Measurements from ENCODE around the gene PLD4. TPM values are rescaled to one million over a fixed set of nuclear protein-coding genes. Genes with fewer than 3 reads are reported as not detected.
"Not testable (repeated sequence)": the region's sequence is repeated elsewhere in the genome, so short reads cannot be mapped to it uniquely, and the experiment has no call there.

The PLD4 gene
- total RNA-seq, 6 experiments from 2014 or later: 0.05 to 0.18 (median 0.11) TPM

DNA sequence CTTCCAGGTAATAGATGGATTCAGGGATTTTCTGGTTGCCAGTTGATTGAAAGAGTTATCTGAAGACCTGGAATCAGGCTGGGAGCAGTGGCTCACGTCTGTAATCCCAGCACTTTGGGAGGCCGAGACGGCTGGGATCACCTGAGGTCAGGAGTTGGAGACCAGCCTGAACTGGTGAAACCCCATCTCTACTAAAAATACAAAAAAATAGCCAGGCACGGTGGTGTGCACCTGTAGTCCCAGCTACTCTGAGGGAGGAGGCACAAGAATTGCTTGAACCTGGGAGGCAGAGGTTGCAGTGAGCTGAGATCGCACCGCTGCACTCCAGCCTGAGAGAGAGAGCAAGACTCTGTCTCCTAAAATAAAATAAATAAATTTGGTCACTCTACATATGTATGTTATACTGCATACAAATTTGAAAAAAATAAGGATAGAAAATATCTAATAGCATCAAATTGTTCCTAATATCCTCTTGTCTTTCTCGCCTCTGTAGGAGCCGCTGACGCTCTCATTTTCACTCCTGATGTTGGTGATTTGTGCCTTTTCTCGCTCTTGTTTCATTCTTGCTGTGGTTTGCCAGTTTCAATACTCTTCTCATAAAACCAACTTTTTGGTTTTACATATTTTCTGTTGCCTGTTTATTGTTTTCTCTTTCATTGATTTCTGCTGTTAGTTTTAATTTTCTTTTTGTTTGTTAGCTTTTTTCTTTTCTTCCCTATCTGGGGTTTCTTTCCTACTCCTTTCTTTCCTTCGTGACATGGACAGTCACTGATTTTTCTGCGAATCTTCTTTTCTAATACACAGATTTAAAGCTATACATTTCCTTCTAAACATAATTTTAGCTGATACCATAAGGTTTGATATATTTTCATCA is 23.8 kb upstream of the PLD4 start:
- Mint-ChIP-seq H3K9me3 (no peaks in the 10 kb centered on the region), H3K27me3 (ENCODE audit: insufficient read depth) (peaks cover 28% of the 10 kb centered on the region), H3K27ac (no peak overlapping the region), H3K36me3 (ENCODE audit: low read depth) (no peaks in the 10 kb centered on the region; the same call in 1 of the 2 replicates), H3K4me1 (ENCODE audit: low read depth) (peaks cover 5% of the 10 kb centered on the region), H3K4me3 (no peak overlapping the region)
- TF ChIP-seq, protein P1, sequence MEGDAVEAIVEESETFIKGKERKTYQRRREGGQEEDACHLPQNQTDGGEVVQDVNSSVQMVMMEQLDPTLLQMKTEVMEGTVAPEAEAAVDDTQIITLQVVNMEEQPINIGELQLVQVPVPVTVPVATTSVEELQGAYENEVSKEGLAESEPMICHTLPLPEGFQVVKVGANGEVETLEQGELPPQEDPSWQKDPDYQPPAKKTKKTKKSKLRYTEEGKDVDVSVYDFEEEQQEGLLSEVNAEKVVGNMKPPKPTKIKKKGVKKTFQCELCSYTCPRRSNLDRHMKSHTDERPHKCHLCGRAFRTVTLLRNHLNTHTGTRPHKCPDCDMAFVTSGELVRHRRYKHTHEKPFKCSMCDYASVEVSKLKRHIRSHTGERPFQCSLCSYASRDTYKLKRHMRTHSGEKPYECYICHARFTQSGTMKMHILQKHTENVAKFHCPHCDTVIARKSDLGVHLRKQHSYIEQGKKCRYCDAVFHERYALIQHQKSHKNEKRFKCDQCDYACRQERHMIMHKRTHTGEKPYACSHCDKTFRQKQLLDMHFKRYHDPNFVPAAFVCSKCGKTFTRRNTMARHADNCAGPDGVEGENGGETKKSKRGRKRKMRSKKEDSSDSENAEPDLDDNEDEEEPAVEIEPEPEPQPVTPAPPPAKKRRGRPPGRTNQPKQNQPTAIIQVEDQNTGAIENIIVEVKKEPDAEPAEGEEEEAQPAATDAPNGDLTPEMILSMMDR (IDR thresholded peaks at IDR 0.05): no peak
- no peak for DNase-seq

GRCh38 chr14:104903990-104904389 is 20.7 kb upstream of the PLD4 start:
- H3K36me3 Mint-ChIP-seq (ENCODE audit: low read depth): no peaks in the 10 kb centered on the region; the same call in 1 of the 2 replicates
- no peaks in the 10 kb centered on the region for H3K4me1 Mint-ChIP-seq (ENCODE audit: low read depth)
- no peak for DNase-seq
- no peaks in the 10 kb centered on the region for H3K9me3 Mint-ChIP-seq
- TF ChIP-seq, protein P1 (IDR thresholded peaks at IDR 0.05): no peak
- no peak overlapping the region for H3K27ac Mint-ChIP-seq
- H3K27me3 Mint-ChIP-seq (ENCODE audit: insufficient read depth): peaks cover 34% of the 10 kb centered on the region
- H3K4me3 Mint-ChIP-seq: no peak overlapping the region

DNA sequence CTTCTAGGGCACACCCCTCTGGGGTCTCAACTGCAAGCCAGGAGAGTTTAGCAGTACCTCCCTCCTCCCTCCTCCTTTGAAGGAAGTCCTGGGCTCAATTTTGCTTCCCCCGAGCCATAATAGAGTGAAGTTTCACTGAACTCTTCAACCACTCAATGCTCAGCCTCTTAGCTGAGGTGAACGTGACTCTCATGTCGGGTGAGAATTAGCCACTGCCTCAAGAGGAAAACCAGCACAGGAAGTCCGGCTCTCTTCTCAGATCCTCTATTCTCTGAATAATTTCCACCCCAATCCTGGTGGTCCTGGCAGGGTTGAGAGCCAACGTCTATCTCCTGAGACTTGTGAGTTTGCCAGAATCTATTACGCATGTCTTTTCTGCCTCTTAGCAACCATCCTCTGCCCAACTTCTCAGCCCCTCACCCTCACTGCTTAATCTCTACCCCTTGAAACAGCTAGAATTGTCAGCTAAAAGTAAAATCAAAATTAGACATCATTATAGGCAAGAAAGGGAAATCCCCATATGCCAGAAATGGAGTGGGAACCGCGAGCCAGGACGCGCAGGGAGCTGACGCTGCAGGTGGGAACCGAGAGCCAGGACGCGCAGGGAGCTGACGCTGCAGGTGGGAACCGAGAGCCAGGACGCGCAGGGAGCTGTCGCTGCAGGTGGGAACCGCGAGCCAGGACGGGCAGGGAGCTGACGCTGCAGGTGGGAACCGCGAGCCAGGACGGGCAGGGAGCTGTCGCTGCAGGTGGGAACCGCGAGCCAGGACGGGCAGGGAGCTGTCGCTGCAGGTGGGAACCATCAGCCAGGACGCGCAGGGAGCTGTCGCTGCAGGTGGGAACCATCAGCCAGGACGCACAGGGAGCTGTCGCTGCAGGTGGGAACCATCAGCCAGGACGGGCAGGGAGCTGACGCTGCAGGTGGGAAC is 19.8 kb upstream of the PLD4 start:
- DNase-seq; H3K36me3 Mint-ChIP-seq (ENCODE audit: low read depth); H3K9me3 Mint-ChIP-seq; H3K4me1 Mint-ChIP-seq (ENCODE audit: low read depth); H3K4me3 Mint-ChIP-seq; H3K27ac Mint-ChIP-seq: not testable (repeated sequence)
- H3K27me3 Mint-ChIP-seq (ENCODE audit: insufficient read depth): peaks cover 28% of the 10 kb centered on the region

GRCh38 chr14:104905579-104905933 is 19.1 kb upstream of the PLD4 start:
- H3K4me3 Mint-ChIP-seq; H3K4me1 Mint-ChIP-seq (ENCODE audit: low read depth); H3K9me3 Mint-ChIP-seq; DNase-seq; H3K27ac Mint-ChIP-seq; H3K36me3 Mint-ChIP-seq (ENCODE audit: low read depth): not testable (repeated sequence)
- H3K27me3 Mint-ChIP-seq (ENCODE audit: insufficient read depth): peaks cover 29% of the 10 kb centered on the region

- Mint-ChIP-seq H3K27ac (no peak overlapping the region), H3K27me3 (ENCODE audit: insufficient read depth) (peaks cover 33% of the 10 kb centered on the region), H3K4me1 (ENCODE audit: low read depth) (no peaks in the 10 kb centered on the region), H3K36me3 (ENCODE audit: low read depth) (peaks cover 11% of the 10 kb centered on the region), H3K4me3 (no peak overlapping the region), H3K9me3 (peaks cover 20% of the 10 kb centered on the region)
- no peak for DNase-seq
- TF ChIP-seq, protein P1 (IDR thresholded peaks at IDR 0.05): no peak
These were observed 16.4 kb upstream of the PLD4 start for GRCh38 chr14:104908303-104908702.

DNA sequence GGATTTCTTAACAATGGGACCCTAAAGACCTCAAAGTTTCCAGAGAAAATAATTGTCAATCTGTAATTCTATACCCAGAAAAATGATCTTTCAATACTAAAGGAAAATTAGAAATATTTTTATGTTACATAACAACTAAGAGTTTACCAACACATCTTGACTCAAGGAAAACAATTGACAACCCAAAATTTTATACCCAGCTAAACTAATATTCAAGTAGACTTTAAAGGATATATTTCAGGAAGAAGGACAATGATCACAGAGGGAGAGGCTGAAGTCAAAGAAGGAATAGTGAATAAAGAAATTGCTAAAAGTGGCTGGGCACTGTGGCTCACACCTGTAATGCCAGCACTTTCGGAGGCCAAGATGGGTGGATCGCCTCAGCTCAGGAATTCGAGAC is 12.6 kb upstream of the PLD4 start:
- no peak overlapping the region for H3K27ac Mint-ChIP-seq
- DNase-seq: no peak
- no peak overlapping the region for H3K4me3 Mint-ChIP-seq
- no peaks in the 10 kb centered on the region for H3K4me1 Mint-ChIP-seq (ENCODE audit: low read depth)
- peaks cover 28% of the 10 kb centered on the region for H3K27me3 Mint-ChIP-seq (ENCODE audit: insufficient read depth)
- peaks cover 11% of the 10 kb centered on the region; the same call in 1 of the 2 replicates for H3K36me3 Mint-ChIP-seq (ENCODE audit: low read depth)
- TF ChIP-seq, protein P1 (IDR thresholded peaks at IDR 0.05): no peak
- H3K9me3 Mint-ChIP-seq: peaks cover 22% of the 10 kb centered on the region
